Panc1 (cell line): Measurements from ENCODE around the gene KCNQ1. TPM values are rescaled to one million over a fixed set of nuclear protein-coding genes. Genes with fewer than 3 reads are reported as not detected.

Experiments
- ATAC-seq: fragments of 200-7000 bp; cut with Tn5 transposase; 2 replicates; pipeline ENCODE4 v1.9.1; 2020; ENCODE audit warnings: mild to moderate bottlenecking, moderate library complexity
- BruUV-seq: library from RNA; stranded (reverse); fragments of 400-500 nt; replicated peaks from 2 replicates; lab custom pipeline; 2021; lab: Mats Ljungman, UMichigan
- CTCF ChIA-PET: fragments of 300-600 bp; sonication (Branson Sonifier 250); formaldehyde crosslinking; loops from one replicate; lab custom pipeline; 2022; ENCODE audit warnings: antibody characterized with exemption; lab: Charles Lee
- POLR2A ChIA-PET: fragments of 300-600 bp; sonication (Branson Sonifier 250); formaldehyde crosslinking; loops from one replicate; lab custom pipeline; 2022; ENCODE audit warnings: antibody characterized with exemption; lab: Charles Lee
- DNase-seq: peaks from one replicate; pipeline ENCODE4 v3.0.0-alpha.2; 2010; ENCODE audit warnings: low read depth, low spot score
- H3K27ac ChIP-seq: 2 replicates; pipeline ENCODE4 v1.5.1; 2011; ENCODE audit warnings: mild to moderate bottlenecking, low read length, inconsistent platforms
- H3K27me3 ChIP-seq: fragments of 200-500 bp; sonication (Bioruptor generic); 2 replicates; pipeline ENCODE4 v1.6.0; 2014; ENCODE audit warnings: low read length, inconsistent platforms; ENCODE audit not compliant: control insufficient read depth, insufficient read depth
- H3K36me3 ChIP-seq: fragments of 200-500 bp; sonication (Bioruptor generic); 2 replicates; pipeline ENCODE4 v1.5.1; 2014; ENCODE audit warnings: inconsistent platforms, mild to moderate bottlenecking, low read length, moderate library complexity; ENCODE audit not compliant: control insufficient read depth, insufficient read depth
- H3K4me1 ChIP-seq: 2 replicates; pipeline ENCODE4 v1.5.1; 2011; ENCODE audit warnings: inconsistent platforms, mild to moderate bottlenecking, low read length, moderate library complexity; ENCODE audit not compliant: control insufficient read depth, insufficient read depth
- H3K4me3 ChIP-seq, 2 experiments: 2 replicates each; pipeline ENCODE4 v1.5.1; 2011 to 2012; ENCODE audit warnings: low read depth in 2 of 2, low read length in 2 of 2, mild to moderate bottlenecking in 2 of 2, inconsistent platforms in 1 of 2, moderate library complexity in 1 of 2
- H3K9me3 ChIP-seq: fragments of 200-500 bp; sonication (Bioruptor generic); 2 replicates; pipeline ENCODE4 v1.5.1; 2014; ENCODE audit warnings: low read depth, mild to moderate bottlenecking, inconsistent platforms, low read length, moderate library complexity; ENCODE audit not compliant: control insufficient read depth, insufficient read depth
- POLR2AphosphoS5 ChIP-seq: IDR thresholded peaks from 2 replicates; pipeline ENCODE4 v1.6.1; 2012; ENCODE audit warnings: mild to moderate bottlenecking, low read depth, low read length, moderate library complexity
- REST ChIP-seq, 2 experiments: IDR thresholded peaks; 2 replicates each; pipeline ENCODE4 v1.6.1; 2011 to 2012; ENCODE audit warnings: low read depth in 2 of 2, control low read depth in 1 of 2, low read length in 1 of 2, mild to moderate bottlenecking in 1 of 2, moderate library complexity in 1 of 2; ENCODE audit not compliant: insufficient read depth in 1 of 2
- SIN3A ChIP-seq: IDR thresholded peaks from 2 replicates; pipeline ENCODE4 v1.6.1; 2012; ENCODE audit warnings: low read depth, mild to moderate bottlenecking, low read length, moderate library complexity, borderline replicate concordance; ENCODE audit not compliant: insufficient read depth
- TCF7L2 ChIP-seq: IDR thresholded peaks from 2 replicates; pipeline ENCODE4 v1.6.1; 2011; ENCODE audit warnings: mild to moderate bottlenecking, low read depth, low read length, inconsistent platforms
- in situ Hi-C: cut with HindIII; loops from 2 replicates; pipeline ENCODE4 v1.10.0; 2016; ENCODE audit warnings: low sequenced_read_pairs, low pct_unique_long_range_greater_than_20kb
- intact Hi-C: fragments of 100-400 bp; cut with micrococcal nuclease; formaldehyde crosslinking; loops from one replicate; pipeline ENCODE4 v1.10.0; 2022; ENCODE audit not compliant: unreplicated experiment
- total RNA-seq: library from RNA; stranded (reverse); gene quantifications from one replicate; pipeline ENCODE4 v1.2.1, GENCODE V29; 2021; ENCODE audit not compliant: unreplicated experiment
- TF ChIP-seq, protein P1 (sequence below): fragments of 450-650 bp; IDR thresholded peaks from 2 replicates; pipeline ENCODE4 v1.5.1; 2017; ENCODE audit warnings: mild to moderate bottlenecking

KCNQ1 gene
- total RNA-seq, 1 experiment from 2014 or later = 1.0 TPM

DNA sequence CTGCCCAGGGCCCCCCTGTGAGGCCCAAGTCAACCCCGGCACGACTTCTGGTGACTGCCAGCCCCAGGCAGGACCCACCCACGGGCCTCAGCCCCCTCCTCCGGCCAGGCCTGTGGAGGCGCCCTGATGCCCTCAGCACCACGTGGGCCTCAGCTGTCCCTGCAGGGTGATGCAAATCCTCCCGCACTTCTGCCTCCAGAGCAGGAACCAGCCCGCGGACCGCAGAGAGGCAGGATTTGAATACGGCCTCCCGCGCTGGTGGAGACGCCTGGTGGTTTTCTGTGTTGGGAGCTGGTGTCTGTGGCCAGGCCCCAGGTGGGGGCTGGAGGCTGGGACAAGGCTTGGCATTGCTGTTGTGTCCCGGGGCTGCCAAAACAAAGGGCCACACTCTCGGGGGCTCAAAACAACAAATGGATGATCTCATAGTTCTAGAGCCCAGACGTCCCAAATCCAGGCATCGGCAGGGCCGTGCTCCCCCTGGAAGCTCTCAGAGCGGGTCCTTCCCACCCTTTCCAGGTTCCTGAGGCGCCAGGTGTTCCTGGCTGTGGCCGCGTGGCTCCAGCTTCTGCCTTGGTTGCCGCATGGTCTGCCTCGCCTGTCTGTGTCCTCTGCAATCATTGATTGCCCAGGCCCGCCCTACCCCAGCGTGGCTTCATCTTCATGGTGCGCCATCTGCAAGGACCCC is 19.9 kb upstream of the KCNQ1 start:
- in situ Hi-C loops (no loop called here), intact Hi-C loops (loop anchor here (5.0 kb wide), 1 partner anchor 462 kb away; the partner anchor contains the start of gene CDKN1C)
- Histone ChIP-seq H3K9me3 (no peaks in the 10 kb centered on the region), H3K27ac (no peak overlapping the region), H3K36me3 (no peaks in the 10 kb centered on the region), H3K4me3 (no peak overlapping the region), H3K4me1 (peaks cover 6% of the 10 kb centered on the region; the same call in 1 of the 2 replicates), H3K27me3 (no peaks in the 10 kb centered on the region)
- ATAC-seq (no peak), DNase-seq (no peak)
- BruUV-seq = no TSS peak
- POLR2A ChIA-PET = no interaction called here
- CTCF ChIA-PET = no interaction called here
- TF ChIP-seq, protein P1, sequence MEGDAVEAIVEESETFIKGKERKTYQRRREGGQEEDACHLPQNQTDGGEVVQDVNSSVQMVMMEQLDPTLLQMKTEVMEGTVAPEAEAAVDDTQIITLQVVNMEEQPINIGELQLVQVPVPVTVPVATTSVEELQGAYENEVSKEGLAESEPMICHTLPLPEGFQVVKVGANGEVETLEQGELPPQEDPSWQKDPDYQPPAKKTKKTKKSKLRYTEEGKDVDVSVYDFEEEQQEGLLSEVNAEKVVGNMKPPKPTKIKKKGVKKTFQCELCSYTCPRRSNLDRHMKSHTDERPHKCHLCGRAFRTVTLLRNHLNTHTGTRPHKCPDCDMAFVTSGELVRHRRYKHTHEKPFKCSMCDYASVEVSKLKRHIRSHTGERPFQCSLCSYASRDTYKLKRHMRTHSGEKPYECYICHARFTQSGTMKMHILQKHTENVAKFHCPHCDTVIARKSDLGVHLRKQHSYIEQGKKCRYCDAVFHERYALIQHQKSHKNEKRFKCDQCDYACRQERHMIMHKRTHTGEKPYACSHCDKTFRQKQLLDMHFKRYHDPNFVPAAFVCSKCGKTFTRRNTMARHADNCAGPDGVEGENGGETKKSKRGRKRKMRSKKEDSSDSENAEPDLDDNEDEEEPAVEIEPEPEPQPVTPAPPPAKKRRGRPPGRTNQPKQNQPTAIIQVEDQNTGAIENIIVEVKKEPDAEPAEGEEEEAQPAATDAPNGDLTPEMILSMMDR = no peak
- TF ChIP-seq SIN3A = no peak
- TF ChIP-seq TCF7L2 = no peak
- TF ChIP-seq POLR2AphosphoS5 = no peak

- Histone ChIP-seq H3K4me1 (peaks cover under 1% of the 10 kb centered on the region; the same call in 1 of the 2 replicates), H3K27me3 (no peaks in the 10 kb centered on the region), H3K27ac (no peak overlapping the region), H3K36me3 (no peaks in the 10 kb centered on the region), H3K9me3 (no peaks in the 10 kb centered on the region), H3K4me3 (no peak overlapping the region)
- TF ChIP-seq POLR2AphosphoS5 (no peak), SIN3A (no peak), REST (IDR thresholded peaks at IDR 0.05; ENCODE audit: insufficient read depth in 1 of 2, low read depth in 2 of 2, low read length in 1 of 2) (no peak), TCF7L2 (no peak)
- TF ChIP-seq, protein P1 = no peak
- in situ Hi-C loops (no loop called here), intact Hi-C loops (loop anchor here (5.0 kb wide), 1 partner anchor 462 kb away; the partner anchor contains the start of gene CDKN1C)
- DNase-seq = no peak
- no TSS peak for BruUV-seq
- CTCF ChIA-PET = interaction anchor here (1.0 to 1.3 kb wide), 2 partner anchors 24 to 106 kb away, joined by 3 to 6 read pairs; no protein-coding TSS in a partner anchor
- ATAC-seq = no peak
- POLR2A ChIA-PET = interaction anchor here (0.5 kb wide), 1 partner anchor 138 kb away, joined by 3 read pairs; no protein-coding TSS in a partner anchor
Observed at GRCh38 chr11:2425506-2425905, 19.3 kb upstream of the KCNQ1 start.
